ENCODE results near the gene KCNMA1.
"Not testable (repeated sequence)": the region's sequence is repeated elsewhere in the genome, so short reads cannot be mapped to it uniquely, and the experiment has no call there.

Gene KCNMA1

GRCh38 chr10:77602913-77603533 is 34.6 kb downstream of the KCNMA1 start:
- no peak for DNase-seq

GRCh38 chr10:77602231-77602912 is 35.2 kb downstream of the KCNMA1 start:
- DNase-seq: no peak

GRCh38 chr10:77601488-77601887 is 36.1 kb downstream of the KCNMA1 start:
- DNase-seq: no peak

- DNase-seq: peak; percentile 24
These were observed 37.0 kb downstream of the KCNMA1 start for GRCh38 chr10:77600640-77601039.

GRCh38 chr10:77599651-77600050 is 38.0 kb downstream of the KCNMA1 start:
- DNase-seq: no peak

- DNase-seq: no peak
These were observed 39.0 kb downstream of the KCNMA1 start for GRCh38 chr10:77598606-77599005.

GRCh38 chr10:77597560-77597959 is 40.0 kb downstream of the KCNMA1 start:
- DNase-seq: no peak

- DNase-seq: no peak
These were observed 43.2 kb downstream of the KCNMA1 start for GRCh38 chr10:77594471-77594783.

- DNase-seq: no peak
These were observed 43.7 kb downstream of the KCNMA1 start for GRCh38 chr10:77593771-77594470.

GRCh38 chr10:77592946-77593636 is 44.5 kb downstream of the KCNMA1 start:
- no peak for DNase-seq

GRCh38 chr10:77592510-77592909 is 45.1 kb downstream of the KCNMA1 start:
- DNase-seq: no peak

- no peak for DNase-seq
These were observed 46.2 kb downstream of the KCNMA1 start for GRCh38 chr10:77591238-77591880.

GRCh38 chr10:77590344-77591237 is 47.0 kb downstream of the KCNMA1 start:
- DNase-seq: no peak

GRCh38 chr10:77589703-77590102 is 47.9 kb downstream of the KCNMA1 start:
- DNase-seq: not testable (repeated sequence)

- DNase-seq: no peak
These were observed 48.7 kb downstream of the KCNMA1 start for GRCh38 chr10:77588886-77589285.

- no peak for DNase-seq
These were observed 50.2 kb downstream of the KCNMA1 start for GRCh38 chr10:77587416-77587790.

GRCh38 chr10:77586719-77587415 is 50.7 kb downstream of the KCNMA1 start:
- no peak for DNase-seq

- DNase-seq: no peak
These were observed 52.7 kb downstream of the KCNMA1 start for GRCh38 chr10:77584938-77585337.

- no peak for DNase-seq
These were observed 54.1 kb downstream of the KCNMA1 start for GRCh38 chr10:77583527-77583926.

- no peak for DNase-seq
These were observed 54.9 kb downstream of the KCNMA1 start for GRCh38 chr10:77582710-77583115.

- no peak for DNase-seq
These were observed 55.9 kb downstream of the KCNMA1 start for GRCh38 chr10:77581738-77582137.

- DNase-seq: no peak
These were observed 57.1 kb downstream of the KCNMA1 start for GRCh38 chr10:77580482-77580881.
